Measurements from ENCODE around the gene PRIM2. TPM values are rescaled to one million over a fixed set of nuclear protein-coding genes. Genes with fewer than 3 reads are reported as not detected.
"Not testable (repeated sequence)": the region's sequence is repeated elsewhere in the genome, so short reads cannot be mapped to it uniquely, and the experiment has no call there.

Gene PRIM2
- total RNA-seq, 1 experiment from 2014 or later: 30.7 TPM

- CTCF ChIA-PET; POLR2A ChIA-PET; BruUV-seq (replicated peaks); H3K4me1 ChIP-seq (ENCODE audit: control insufficient read depth, insufficient read depth, low read length); ATAC-seq; DNase-seq (ENCODE audit: low read depth, low spot score); H3K27me3 ChIP-seq (ENCODE audit: control insufficient read depth, insufficient read depth, low read length); H3K36me3 ChIP-seq (ENCODE audit: control insufficient read depth, insufficient read depth, low read length); H3K4me3 ChIP-seq (ENCODE audit: low read depth in 2 of 2, low read length in 2 of 2); intact Hi-C loops (cut with micrococcal nuclease; ENCODE audit: unreplicated experiment); in situ Hi-C loops (cut with HindIII; ENCODE audit: low pct_unique_long_range_greater_than_20kb, low sequenced_read_pairs); H3K9me3 ChIP-seq (ENCODE audit: control insufficient read depth, insufficient read depth, low read depth, low read length); H3K27ac ChIP-seq (ENCODE audit: low read length): not testable (repeated sequence)
Measured at GRCh38 chr6:57347597-57347996, 30.2 kb downstream of the PRIM2 start.

GRCh38 chr6:57350443-57350842 lies 33.0 kb downstream of the PRIM2 start:
- H3K36me3 ChIP-seq (ENCODE audit: control insufficient read depth, insufficient read depth, low read length); CTCF ChIA-PET; H3K4me1 ChIP-seq (ENCODE audit: control insufficient read depth, insufficient read depth, low read length); POLR2A ChIA-PET; H3K27me3 ChIP-seq (ENCODE audit: control insufficient read depth, insufficient read depth, low read length); BruUV-seq (replicated peaks); intact Hi-C loops (cut with micrococcal nuclease; ENCODE audit: unreplicated experiment); ATAC-seq; H3K4me3 ChIP-seq (ENCODE audit: low read depth in 2 of 2, low read length in 2 of 2); H3K27ac ChIP-seq (ENCODE audit: low read length); in situ Hi-C loops (cut with HindIII; ENCODE audit: low pct_unique_long_range_greater_than_20kb, low sequenced_read_pairs); DNase-seq (ENCODE audit: low read depth, low spot score); H3K9me3 ChIP-seq (ENCODE audit: control insufficient read depth, insufficient read depth, low read depth, low read length): not testable (repeated sequence)

GRCh38 chr6:57352596-57352995 lies 35.2 kb downstream of the PRIM2 start:
- BruUV-seq (replicated peaks); H3K27me3 ChIP-seq (ENCODE audit: control insufficient read depth, insufficient read depth, low read length); intact Hi-C loops (cut with micrococcal nuclease; ENCODE audit: unreplicated experiment); H3K4me3 ChIP-seq (ENCODE audit: low read depth in 2 of 2, low read length in 2 of 2); CTCF ChIA-PET; DNase-seq (ENCODE audit: low read depth, low spot score); H3K4me1 ChIP-seq (ENCODE audit: control insufficient read depth, insufficient read depth, low read length); in situ Hi-C loops (cut with HindIII; ENCODE audit: low pct_unique_long_range_greater_than_20kb, low sequenced_read_pairs); H3K9me3 ChIP-seq (ENCODE audit: control insufficient read depth, insufficient read depth, low read depth, low read length); POLR2A ChIA-PET; H3K27ac ChIP-seq (ENCODE audit: low read length); H3K36me3 ChIP-seq (ENCODE audit: control insufficient read depth, insufficient read depth, low read length); ATAC-seq: not testable (repeated sequence)

GRCh38 chr6:57358319-57358718 lies 40.9 kb downstream of the PRIM2 start:
- H3K36me3 ChIP-seq (ENCODE audit: control insufficient read depth, insufficient read depth, low read length); CTCF ChIA-PET; POLR2A ChIA-PET; H3K27ac ChIP-seq (ENCODE audit: low read length); H3K27me3 ChIP-seq (ENCODE audit: control insufficient read depth, insufficient read depth, low read length); DNase-seq (ENCODE audit: low read depth, low spot score); in situ Hi-C loops (cut with HindIII; ENCODE audit: low pct_unique_long_range_greater_than_20kb, low sequenced_read_pairs); intact Hi-C loops (cut with micrococcal nuclease; ENCODE audit: unreplicated experiment); ATAC-seq; BruUV-seq (replicated peaks); H3K4me1 ChIP-seq (ENCODE audit: control insufficient read depth, insufficient read depth, low read length); H3K4me3 ChIP-seq (ENCODE audit: low read depth in 2 of 2, low read length in 2 of 2); H3K9me3 ChIP-seq (ENCODE audit: control insufficient read depth, insufficient read depth, low read depth, low read length): not testable (repeated sequence)

- POLR2A ChIA-PET; H3K36me3 ChIP-seq (ENCODE audit: control insufficient read depth, insufficient read depth, low read length); BruUV-seq (replicated peaks); ATAC-seq; in situ Hi-C loops (cut with HindIII; ENCODE audit: low pct_unique_long_range_greater_than_20kb, low sequenced_read_pairs); DNase-seq (ENCODE audit: low read depth, low spot score); H3K4me3 ChIP-seq (ENCODE audit: low read depth in 2 of 2, low read length in 2 of 2); H3K27me3 ChIP-seq (ENCODE audit: control insufficient read depth, insufficient read depth, low read length); H3K9me3 ChIP-seq (ENCODE audit: control insufficient read depth, insufficient read depth, low read depth, low read length); CTCF ChIA-PET; H3K4me1 ChIP-seq (ENCODE audit: control insufficient read depth, insufficient read depth, low read length); intact Hi-C loops (cut with micrococcal nuclease; ENCODE audit: unreplicated experiment); H3K27ac ChIP-seq (ENCODE audit: low read length): not testable (repeated sequence)
Measured at GRCh38 chr6:57359766-57360165, 42.3 kb downstream of the PRIM2 start.

- DNase-seq (ENCODE audit: low read depth, low spot score); intact Hi-C loops (cut with micrococcal nuclease; ENCODE audit: unreplicated experiment); POLR2A ChIA-PET; H3K4me3 ChIP-seq (ENCODE audit: low read depth in 2 of 2, low read length in 2 of 2); H3K36me3 ChIP-seq (ENCODE audit: control insufficient read depth, insufficient read depth, low read length); H3K27me3 ChIP-seq (ENCODE audit: control insufficient read depth, insufficient read depth, low read length); H3K9me3 ChIP-seq (ENCODE audit: control insufficient read depth, insufficient read depth, low read depth, low read length); in situ Hi-C loops (cut with HindIII; ENCODE audit: low pct_unique_long_range_greater_than_20kb, low sequenced_read_pairs); CTCF ChIA-PET; BruUV-seq (replicated peaks); H3K4me1 ChIP-seq (ENCODE audit: control insufficient read depth, insufficient read depth, low read length); ATAC-seq; H3K27ac ChIP-seq (ENCODE audit: low read length): not testable (repeated sequence)
Measured at GRCh38 chr6:57362340-57362739, 44.9 kb downstream of the PRIM2 start.

- H3K9me3 ChIP-seq (ENCODE audit: control insufficient read depth, insufficient read depth, low read depth, low read length); in situ Hi-C loops (cut with HindIII; ENCODE audit: low pct_unique_long_range_greater_than_20kb, low sequenced_read_pairs); H3K4me1 ChIP-seq (ENCODE audit: control insufficient read depth, insufficient read depth, low read length); H3K27ac ChIP-seq (ENCODE audit: low read length); H3K27me3 ChIP-seq (ENCODE audit: control insufficient read depth, insufficient read depth, low read length); CTCF ChIA-PET; ATAC-seq; POLR2A ChIA-PET; BruUV-seq (replicated peaks); intact Hi-C loops (cut with micrococcal nuclease; ENCODE audit: unreplicated experiment); DNase-seq (ENCODE audit: low read depth, low spot score); H3K36me3 ChIP-seq (ENCODE audit: control insufficient read depth, insufficient read depth, low read length); H3K4me3 ChIP-seq (ENCODE audit: low read depth in 2 of 2, low read length in 2 of 2): not testable (repeated sequence)
Measured at GRCh38 chr6:57365076-57365583, 47.7 kb downstream of the PRIM2 start.

All from Panc1 (cell line).